H54 (cell line): ENCODE results near the gene CHST6.

ENCODE experiments used
- DNase-seq: peaks from one replicate; pipeline ENCODE4 v3.0.0; 2011; ENCODE audit warnings: low spot score, mixed read lengths; ENCODE audit not compliant: insufficient read length
- FAIRE-seq: peaks from 3 replicates; lab custom pipeline; 2011; peaks lifted over from hg19 to GRCh38; lab: Jason Lieb, UNC
- POLR2A ChIP-seq: IDR thresholded peaks from 2 replicates; pipeline ENCODE4 v1.6.1; 2011; ENCODE audit warnings: low read depth, mild to moderate bottlenecking, low read length

CHST6 gene

DNA sequence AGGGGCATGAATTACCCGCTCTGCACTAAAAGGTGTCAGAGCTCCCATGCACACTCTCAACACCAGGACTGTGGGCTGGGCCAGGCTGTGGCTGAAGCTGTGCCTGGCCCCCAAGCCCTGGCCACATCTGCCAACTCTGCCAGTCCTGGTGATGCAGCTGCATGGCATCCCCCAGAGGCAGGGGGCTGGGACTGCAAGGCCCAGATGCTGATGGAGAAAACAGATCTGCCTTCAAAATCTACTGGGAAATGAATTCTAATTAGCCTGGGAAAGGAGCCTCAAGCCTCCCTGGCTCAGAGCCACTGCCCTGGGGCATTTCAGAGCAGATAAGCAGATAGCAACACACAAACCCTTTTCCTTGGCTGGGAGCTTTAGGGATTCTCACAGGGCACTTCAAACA lies 3.4 kb downstream of the CHST6 start:
- DNase-seq (peak; percentile 74), FAIRE-seq (no peak)
- no peak for TF ChIP-seq POLR2A

DNA sequence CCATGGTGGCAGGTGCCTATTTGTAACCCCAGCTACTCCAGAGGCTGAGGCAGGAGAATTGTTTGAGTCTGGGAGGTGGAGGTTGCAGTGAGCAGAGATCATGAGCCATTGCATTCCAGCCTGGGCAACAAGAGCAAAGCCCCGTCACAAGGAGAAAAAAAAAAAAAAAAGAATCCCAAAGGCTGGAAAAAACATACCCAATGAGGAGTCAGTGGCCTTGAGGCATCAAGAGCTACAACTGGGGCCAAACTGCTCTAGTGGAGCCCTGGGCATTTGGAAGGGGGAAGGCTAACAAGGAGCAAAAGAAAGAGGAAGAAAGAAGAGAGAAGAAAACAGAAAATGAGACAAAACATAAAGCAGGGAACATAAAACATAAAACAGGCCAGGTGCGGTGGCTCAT lies 6.9 kb downstream of the CHST6 start:
- FAIRE-seq (no peak), DNase-seq (no peak)
- no peak for TF ChIP-seq POLR2A

DNA sequence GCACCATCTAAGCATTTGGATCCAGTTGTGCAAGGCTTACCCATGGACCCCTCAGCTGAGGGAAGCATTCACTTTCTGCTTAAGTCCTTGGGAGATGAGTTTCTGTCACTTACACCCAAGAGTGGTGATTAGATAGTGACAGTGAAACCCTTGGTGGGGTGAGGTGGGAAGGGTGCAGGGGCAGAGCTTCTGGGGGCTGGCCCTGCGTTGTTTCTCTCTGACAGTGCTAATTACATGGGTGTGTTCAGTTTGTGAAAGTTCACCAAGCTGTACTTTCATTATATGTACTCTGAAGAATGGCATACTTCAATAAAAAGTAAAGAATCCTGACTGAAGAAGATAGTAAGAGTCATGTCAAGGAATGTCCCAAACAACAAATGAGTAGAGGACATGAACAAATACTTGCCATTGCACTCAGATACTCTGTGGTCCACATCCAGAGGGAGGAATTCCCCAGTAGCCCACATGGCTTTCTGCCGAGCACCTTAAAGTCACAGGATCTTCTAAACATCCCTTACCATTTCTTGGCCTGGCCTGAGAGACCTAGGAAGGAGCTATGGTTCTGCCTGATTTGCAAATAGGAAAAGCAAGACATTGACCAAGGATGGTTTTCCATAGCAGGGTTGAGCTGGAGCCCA lies 8.4 kb downstream of the CHST6 start:
- DNase-seq (no peak), FAIRE-seq (no peak)
- no peak for TF ChIP-seq POLR2A

DNA sequence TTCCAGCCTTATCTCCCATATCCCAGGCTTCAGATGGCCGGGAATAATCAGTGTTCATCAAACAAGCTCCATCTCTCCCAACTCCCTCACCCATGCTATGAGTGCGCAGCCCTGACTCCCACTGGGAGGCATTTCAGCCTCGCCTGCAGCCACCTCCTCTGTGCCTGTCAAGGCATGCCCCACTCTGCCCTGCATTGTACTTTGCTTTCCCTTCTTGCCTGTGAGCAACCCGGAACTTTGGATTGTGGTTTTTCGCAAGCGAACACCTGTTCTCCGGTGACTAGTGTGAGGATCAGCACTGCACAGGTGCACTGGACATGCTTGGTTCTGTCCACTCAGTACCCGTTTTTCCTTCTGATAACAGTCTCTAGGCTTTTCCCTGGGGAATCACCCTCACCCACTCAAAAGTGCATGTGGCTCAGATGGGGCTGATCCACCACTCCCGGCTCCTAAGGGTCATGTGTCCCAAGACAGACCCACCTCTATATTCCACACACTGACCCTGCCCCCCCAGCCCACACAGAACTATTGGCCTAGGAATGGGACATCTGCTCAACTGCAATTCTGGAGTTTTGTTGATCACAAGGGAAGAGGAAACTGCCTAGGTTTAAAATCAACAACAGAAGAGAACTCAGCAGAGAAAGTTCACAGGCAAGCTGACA lies 9.1 kb downstream of the CHST6 start:
- DNase-seq (no peak), FAIRE-seq (no peak)

DNA sequence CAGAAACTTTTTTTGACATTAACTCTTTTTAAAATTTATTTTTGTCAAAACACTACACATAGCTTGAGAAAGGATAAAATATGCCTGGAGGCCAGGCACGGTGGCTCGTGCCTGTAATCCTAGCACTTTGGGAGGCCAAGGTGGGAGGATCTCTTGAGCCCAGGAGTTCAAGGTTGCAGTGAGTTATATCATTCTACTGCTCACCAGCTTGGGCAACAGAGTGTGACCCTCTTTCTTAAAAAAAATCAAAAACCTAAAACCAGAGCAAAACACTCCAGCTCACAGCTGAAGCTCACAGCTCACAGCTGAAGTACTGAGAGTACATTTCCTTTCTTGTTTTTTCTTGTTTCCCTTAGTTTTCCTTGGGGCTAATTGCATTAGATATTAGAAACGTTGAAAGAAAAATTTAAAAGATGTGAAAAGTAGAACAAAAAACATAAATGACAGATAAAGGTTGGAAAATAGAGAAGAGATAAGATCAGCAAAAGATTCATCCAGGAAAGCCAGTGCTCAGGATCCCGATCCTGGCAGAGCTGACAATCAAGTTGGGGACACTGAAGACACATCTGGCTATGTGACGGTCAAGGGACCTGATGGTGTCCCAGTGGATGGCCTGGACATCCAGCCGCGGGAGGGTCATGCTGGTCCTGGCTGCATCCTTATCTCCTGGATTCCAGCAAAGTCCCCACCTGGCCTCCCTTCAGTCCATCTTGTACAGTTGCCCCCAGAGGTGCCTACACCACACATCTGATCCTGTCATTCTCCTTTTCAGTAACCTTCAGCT lies 9.8 kb downstream of the CHST6 start:
- DNase-seq (no peak), FAIRE-seq (no peak)
- no peak for TF ChIP-seq POLR2A

More for the DNA sequence above, 9.1 kb downstream of the CHST6 start:
- no peak for TF ChIP-seq POLR2A

DNA sequence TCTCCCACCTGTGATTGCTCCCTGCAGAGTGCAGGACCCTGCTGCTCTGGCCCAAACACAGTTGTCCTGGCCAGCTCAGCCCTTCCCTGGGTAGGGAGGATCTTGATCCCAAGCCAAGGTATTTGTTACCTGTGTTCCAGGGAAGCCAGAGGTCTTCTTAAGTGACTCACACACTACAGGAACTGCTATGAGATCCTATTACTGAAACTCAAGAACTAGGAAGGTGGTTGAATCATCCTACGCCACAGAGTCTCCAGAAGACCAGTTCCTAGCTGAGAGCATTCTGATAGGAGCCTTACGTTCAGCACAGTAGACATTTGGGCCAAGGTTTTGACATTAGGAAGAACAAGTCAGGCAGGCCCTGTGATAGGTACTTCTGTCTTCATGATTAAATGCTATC lies 12.0 kb downstream of the CHST6 start:
- no peak for TF ChIP-seq POLR2A
- FAIRE-seq (no peak), DNase-seq (peak; percentile 66)

DNA sequence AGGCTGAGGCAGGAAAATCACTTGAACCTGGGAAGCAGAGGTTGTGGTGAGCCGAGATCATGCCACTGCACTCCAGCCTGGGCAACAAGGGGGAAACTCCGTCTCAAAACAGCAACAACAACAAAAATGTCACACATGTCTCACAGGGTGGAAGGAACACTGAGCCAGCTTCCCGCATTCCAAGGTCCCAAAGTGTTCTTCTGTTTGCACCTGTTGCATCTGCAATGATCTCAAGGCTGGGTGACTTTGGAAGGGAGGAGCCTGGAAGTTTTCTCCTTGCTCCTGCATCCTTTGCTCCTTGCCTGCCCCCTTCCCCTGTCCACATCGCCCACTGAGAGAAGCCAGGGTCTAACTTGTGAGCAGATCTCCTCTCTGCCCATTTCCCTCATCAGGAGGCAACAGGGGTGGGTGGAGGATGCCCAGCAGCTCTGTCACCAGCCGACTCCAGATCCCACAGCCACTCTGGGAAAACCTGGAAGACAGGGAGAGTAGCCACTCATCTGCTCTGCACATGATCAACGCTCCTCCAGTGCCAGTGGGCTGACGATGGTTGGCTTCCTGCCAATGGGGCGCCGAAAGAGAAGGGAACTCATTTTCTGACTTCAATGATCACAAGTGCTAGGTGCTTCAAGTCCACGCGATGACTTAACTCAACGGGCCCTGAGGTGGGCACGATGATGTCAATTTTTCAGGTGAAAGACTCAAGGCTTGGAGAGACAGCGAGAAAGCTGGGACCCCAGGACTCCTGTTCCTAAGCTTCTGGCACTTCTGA lies 12.6 kb downstream of the CHST6 start:
- DNase-seq: no peak
- TF ChIP-seq POLR2A: no peak

DNA sequence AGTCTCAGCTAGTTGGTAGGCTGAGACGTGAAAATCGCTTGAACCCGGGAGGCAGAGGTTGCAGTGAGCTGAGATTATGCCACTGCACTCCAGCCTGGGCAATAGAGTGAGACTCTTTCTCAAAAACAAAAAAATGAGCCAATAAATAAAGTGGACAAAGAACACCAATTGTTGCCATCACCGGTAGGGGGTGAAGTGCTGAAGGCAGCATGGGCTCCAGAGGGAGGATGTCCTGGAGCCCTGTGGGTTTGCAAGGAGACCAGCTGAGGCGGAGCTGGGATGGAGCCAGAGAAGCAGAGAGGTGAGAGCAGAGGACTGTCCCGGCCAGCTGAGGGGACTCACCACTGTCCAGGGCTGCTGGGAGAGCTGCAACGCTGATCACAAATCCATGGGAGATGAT lies 13.8 kb downstream of the CHST6 start:
- DNase-seq (no peak), FAIRE-seq (no peak)
- TF ChIP-seq POLR2A: no peak

More for the DNA sequence above, 12.6 kb downstream of the CHST6 start:
- FAIRE-seq: no peak

DNA sequence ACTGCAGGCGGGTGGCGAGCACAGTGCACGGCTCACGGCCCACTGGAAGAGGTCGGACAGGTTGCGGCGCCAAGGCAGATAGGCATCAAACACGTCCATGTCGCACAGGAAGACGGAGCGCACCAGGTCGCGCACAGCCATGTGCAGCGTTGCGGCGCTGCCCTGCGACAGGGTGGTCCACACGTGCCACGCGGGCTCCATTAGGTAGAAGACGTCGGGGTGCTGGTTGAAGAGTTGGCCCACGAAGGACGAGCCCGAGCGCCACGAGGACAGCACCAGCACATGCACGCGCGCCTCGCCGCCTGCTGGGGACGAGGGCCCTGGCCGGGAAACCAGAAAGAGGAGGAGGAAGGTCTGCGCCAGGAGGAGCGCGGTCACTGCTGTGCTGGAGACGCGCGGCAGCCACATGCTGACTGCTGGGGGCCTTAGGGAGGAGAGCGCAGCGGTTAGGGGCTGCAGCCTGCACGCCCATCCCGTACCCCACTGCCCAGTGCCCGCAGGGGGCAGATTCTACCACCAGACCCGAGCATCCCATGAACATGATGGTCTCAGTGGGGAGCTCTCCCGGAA lies 15.7 kb downstream of the CHST6 start:
- no peak for TF ChIP-seq POLR2A
- FAIRE-seq (no peak), DNase-seq (no peak)

DNA sequence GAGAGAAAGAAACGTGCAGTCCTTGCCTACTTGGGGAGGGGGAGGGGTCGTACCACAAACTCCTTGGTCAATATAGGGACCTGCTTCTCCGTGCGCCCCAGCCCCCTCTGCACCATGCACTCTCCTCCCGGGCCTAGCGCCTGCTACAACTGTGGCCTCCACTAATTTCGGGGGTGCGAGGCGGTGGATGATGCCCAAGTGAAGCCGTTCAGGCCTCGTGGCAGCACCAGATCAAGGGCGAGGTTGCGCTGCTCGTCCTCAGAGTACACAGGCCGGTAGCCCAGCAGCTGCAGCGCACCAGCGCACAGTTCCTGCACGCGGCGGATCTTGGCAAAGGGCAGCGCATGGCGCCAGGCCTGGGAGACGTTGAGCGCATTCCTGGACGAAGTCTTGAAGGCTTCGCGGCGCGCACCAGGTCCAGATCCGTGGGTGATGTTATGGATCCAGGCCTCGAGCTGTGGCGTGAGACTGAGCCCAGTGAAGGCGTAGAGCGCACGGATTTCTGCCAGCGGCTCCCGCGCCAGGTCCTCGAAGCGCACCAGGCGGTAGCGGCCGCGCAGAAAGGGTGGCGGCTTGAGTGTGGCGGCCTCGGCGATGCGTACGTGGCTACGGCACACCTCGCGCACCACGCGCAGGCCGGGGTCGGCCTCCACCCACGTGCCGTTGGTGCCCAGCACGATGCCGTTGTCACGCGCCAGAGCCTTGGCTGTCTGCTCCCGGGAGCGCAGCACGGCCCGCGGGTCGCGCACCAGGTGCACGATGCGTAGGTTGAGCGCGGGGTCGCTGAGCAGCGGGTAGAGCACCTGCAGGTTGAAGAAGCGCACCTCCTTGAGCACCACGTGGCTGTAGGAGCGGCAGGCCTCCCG lies 16.5 kb downstream of the CHST6 start:
- no peak for DNase-seq
- no peak for FAIRE-seq
- TF ChIP-seq POLR2A: no peak

DNA sequence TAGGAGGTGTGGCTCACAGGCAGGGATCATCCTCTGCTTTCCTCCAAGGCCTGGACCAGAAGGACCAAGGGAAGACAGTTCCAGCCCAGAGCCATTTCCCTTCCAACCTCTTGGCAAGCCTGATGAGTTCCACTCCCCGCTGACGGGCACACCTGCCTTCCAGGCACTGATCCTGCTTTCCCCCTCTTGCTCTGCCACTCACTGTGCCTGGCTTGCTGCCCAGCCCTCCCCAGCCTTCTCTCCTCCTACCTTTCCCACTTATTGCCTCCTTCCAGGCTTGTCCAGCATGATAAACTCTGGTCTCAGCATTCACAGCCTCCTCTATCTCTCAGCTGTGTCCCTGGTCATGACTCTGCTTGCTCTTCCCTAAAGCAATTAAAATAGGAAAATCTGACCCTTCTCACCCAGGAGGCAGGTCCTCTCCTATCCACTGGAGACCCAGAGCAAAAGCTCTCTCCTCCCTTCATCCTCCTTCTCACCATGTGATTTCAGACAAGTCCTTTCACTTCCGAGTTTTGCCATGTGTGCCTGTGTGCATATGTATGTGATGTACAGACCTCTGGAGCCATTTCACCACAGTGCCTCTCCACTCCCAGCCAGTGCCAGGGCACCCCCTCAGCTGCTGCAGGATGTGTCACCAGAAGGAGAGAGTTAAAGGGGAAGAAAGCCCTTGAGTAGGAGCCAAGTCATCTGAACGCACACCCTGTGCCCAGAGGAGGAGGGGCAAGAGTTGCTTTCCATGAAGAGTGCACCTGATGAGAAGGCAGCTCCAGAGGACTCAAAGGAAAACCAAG lies 17.4 kb downstream of the CHST6 start:
- no peak for TF ChIP-seq POLR2A
- DNase-seq: no peak
- FAIRE-seq: no peak

DNA sequence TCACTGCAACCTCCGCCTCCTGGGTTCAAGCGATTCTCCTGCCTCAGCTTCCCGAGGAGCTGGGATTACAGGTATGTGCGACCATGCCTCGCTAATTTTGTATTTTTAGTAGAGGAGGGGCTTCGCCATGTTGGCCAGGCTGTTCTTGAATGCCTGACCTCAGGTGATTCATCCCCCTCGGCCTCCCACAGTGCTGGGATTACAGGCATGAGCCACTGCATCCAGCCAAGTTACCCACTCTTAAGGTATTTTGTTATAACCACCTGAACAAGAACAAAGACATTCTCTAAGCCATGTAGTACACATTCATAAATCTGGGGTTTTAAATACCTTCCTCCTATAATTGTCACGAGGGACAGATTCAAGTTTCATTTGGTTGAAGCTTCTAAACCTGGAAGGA lies 18.4 kb downstream of the CHST6 start:
- DNase-seq (no peak), FAIRE-seq (no peak)
- TF ChIP-seq POLR2A: no peak

DNA sequence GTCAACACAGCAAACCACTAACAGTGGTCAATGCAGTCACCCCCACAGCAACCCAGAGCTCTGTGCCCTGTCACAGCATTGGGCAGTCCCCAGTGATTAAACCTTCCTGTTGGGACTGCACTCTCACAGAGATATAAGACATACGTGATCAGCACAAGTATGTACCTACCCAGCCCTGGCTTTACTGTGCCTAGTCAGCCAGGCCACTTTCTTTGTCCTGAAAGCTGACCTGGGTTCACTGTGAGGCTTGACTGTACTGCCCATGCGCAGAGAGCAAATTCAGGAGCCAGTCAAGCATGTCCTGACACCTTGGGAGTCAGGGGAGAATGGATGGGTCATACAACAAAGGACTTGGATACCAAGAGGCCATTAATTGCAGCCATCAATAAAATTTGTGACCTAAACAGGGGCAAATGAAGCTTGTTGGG lies 19.8 kb downstream of the CHST6 start:
- DNase-seq (no peak), FAIRE-seq (no peak)
- no peak for TF ChIP-seq POLR2A
